Adipose tissue (tissue), 3 donors: ENCODE data around the gene C5orf52. TPM values are rescaled to one million over a fixed set of nuclear protein-coding genes. Genes with fewer than 3 reads are reported as not detected.
"Not testable (repeated sequence)": the region's sequence is repeated elsewhere in the genome, so short reads cannot be mapped to it uniquely, and the experiment has no call there.

Experiments used
- H3K27ac ChIP-seq: one replicate; pipeline ENCODE4 v1.5.1; 2013; ENCODE audit warnings: low read depth, low read length
- WGBS, 3 donors: extraction: QIAGEN DNeasy Blood & Tissue Kit; methylation state at CpG; one replicate each; pipeline ENCODE4 v1.1.7; 2013; 5-methylcytosine and 5-hydroxymethylcytosine counted together
- polyA plus RNA-seq, 3 donors: library from polyadenylated mRNA; stranded (reverse); fragments of 200-250 nt; gene quantifications; one replicate each; pipeline ENCODE4 v1.2.3, GENCODE V29; 2013
- donor health status: healthy with polysubstance abuse.
- donor health status: Bipolar disorder and iron deficiency.
- donor health status: healthy.

The C5orf52 gene
- polyA plus RNA-seq, 3 donors = not detected

DNA sequence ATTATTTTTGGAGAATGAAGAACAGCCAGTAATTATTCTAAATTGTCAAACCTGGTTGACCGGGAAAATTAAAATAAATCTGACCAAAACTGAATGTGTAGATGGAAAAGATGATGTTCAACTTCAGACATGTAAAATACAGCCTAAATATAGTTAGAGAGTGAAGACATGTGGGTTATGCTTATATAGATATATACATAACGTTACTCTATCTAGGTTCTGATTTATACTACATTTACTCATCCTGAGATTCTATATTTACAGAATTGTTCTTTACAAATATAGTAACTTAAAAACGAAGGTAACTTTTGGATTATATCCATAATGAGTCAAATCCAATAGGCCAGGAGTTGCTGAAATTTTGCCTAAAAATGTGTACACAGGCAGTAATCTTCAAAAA is 39.1 kb downstream of the C5orf52 start:
- H3K27ac ChIP-seq = no peak overlapping the region
- 74 to 81% (median 76%) methylated on average over 3 of the region's 3 CpGs for WGBS, 3 donors

DNA sequence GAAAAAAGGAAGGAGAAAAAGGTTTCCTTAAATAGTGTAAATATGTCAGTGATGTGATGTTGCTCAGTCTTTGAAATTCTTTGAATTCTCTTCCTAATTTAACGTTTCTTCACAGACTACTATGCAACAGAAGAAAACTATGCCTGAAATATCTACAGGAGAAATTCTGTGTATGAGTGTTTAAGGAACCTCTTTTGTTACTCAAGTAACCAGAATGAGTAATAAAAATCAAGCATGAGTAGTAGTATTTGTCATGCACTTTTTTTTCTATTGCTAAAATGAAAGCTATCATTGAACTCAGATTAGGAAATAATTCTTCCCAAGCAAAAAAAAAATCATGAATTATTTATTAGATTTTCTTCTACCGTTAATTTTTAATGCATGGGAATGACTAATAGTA is 39.5 kb downstream of the C5orf52 start:
- no peak overlapping the region for H3K27ac ChIP-seq
- WGBS, 3 donors = 50 to 61% (median 50%) methylated on average over 2 of the region's 2 CpGs

DNA sequence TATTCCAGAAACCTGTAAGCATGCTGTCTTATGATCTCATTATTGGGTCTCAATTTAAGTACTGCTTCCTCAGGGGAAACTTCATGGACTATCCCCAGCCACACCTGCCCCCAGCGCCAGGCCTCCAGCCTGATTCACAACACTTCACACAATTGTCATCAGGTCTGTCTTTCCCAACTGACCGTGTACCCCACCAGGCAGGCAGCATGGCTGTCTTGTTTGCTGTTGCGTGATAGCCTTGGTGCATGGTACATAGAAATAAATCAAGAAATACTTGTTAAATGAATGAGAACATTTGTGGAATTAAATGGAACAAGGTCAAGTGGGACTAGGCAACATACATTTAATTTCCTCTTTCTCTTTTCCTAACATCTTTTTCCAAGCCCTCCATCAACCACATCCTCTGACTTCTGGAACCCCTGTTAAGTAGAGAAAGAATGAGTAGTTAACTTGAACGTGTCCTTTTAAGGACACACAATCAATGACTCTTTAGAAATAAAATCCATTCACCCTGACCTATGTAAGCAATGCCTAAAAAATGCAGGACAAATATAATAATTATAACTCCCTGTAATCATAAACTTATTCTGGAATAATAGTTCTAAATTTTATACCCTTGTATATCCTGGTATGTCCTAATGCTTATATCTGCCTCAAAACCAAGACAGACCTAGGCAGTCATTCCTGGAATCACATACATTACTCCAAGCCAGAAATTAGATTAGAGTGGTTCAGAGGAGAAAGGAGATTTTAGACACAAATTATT is 42.7 kb downstream of the C5orf52 start:
- no peak overlapping the region for H3K27ac ChIP-seq
- 79 to 89% (median 85%) methylated on average over 4 of the region's 4 CpGs for WGBS, 3 donors

DNA sequence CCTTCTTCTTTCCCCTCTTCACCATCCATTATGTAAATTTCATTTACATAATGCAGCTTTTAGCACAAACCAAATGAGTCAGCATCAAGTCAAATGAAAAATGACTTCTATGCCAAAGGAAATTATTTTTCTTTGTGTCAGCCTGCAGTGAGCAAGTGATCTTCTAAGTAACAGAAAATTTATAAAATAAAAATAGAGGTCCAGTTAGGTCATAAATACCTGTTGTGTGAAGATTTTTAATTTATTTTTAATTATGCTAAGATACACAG is 43.2 kb downstream of the C5orf52 start:
- no peak overlapping the region for H3K27ac ChIP-seq

DNA sequence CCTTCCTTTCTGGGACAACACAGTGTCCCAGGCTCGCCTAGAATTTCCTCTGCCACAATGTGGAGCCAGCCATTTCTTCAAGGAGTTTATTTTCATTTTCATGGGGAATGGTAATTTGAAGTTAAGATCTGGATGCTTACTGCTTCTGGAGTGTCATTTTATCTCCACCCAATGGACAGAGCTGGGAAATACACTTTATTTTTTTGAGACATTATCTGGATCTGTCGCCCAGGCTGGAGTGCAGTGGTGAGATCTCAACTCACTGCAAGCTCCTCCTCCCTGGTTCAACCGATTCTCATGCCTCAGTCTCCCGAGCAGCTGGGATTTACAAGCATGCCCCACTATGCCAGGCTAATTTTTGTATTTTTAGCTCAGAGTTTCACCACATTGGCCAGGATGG is 47.2 kb downstream of the C5orf52 start:
- 1 to 10% (median 5%) methylated on average over 4 of the region's 4 CpGs for WGBS, 3 donors
- H3K27ac ChIP-seq = no peak overlapping the region

DNA sequence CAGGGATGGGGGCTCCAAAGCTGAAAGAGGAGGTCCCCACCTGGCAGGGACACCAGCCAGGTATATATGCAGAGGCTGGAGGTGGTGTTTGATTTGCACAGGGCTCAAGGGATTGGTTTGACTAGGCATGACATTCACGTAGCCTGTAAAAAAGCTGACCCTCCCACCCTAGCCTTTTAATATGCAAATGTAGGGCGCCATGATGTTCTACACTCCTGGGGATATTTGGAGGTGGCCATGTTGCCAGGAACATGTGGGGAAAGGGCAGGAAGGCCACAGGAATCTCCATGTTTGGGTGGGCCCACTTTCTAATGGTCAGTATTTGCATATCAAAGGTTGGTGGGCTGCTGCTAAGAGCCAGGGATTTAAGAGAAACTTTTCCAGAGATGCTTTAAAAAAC is 47.9 kb downstream of the C5orf52 start:
- 86 to 95% (median 90%) methylated on average over 2 of the region's 2 CpGs for WGBS, 3 donors
- no peak overlapping the region for H3K27ac ChIP-seq

DNA sequence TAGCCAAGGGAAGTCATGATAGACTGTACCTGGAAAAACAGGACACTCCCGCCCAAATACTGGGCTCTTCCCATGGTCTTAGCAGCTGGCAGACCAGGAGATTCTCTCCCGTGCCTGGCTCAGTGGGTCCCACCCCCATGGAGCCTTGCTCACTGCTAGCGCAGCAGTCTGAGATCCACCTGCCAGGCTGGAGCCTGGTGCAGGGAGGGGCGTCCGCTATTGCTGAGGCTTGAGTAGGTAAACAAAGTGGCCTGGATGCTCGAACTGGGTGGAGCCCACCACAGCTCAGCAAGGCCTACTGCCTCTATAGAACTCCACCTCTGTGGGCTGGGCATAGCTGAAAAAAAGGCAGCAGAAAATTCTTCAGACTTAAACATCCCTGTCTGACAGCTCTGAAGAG is 49.8 kb downstream of the C5orf52 start:
- 85 to 91% (median 87%) methylated on average over 6 of the region's 6 CpGs for WGBS, 3 donors
- no peak overlapping the region for H3K27ac ChIP-seq

DNA sequence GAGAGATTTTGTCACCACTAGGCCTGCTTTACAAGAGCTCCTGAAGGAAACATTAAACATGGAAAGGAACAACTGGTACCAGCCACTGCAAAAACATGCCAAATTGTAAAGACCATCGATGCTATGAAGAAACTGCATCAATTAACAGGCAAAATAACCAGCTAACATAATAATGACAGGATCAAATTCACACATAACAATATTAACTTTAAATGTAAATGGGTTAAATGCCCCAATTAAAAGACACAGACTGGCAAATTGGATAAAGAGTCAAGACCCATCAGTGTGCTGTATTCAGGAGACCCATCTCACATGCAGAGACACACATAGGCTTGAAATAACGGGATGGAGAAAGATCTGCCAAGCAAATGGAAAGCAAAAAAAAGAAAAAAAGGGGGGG is 51.6 kb downstream of the C5orf52 start:
- H3K27ac ChIP-seq = not testable (repeated sequence)
- WGBS, 3 donors = 90 to 98% (median 94%) methylated on average over 2 of the region's 2 CpGs

DNA sequence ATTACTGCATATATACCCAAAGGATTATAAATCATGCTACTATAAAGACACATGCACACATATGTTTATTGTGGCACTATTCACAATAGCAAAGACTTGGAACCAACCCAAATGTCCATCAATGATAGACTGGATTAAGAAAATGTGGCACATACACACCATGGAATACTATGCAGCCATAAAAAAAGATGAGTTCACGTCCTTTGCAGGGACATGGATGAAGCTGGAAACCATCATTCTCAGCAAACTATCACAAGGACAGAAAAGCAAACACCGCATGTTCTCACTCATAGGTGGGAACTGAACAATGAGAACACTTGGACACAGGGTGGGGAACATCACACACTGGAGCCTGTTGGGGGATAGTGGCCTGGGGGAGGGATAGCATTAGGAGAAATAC is 55.3 kb downstream of the C5orf52 start:
- WGBS, 3 donors = 89 to 100% (median 89%) methylated on average over 1 to 2 of the region's 2 CpGs
- not testable (repeated sequence) for H3K27ac ChIP-seq

DNA sequence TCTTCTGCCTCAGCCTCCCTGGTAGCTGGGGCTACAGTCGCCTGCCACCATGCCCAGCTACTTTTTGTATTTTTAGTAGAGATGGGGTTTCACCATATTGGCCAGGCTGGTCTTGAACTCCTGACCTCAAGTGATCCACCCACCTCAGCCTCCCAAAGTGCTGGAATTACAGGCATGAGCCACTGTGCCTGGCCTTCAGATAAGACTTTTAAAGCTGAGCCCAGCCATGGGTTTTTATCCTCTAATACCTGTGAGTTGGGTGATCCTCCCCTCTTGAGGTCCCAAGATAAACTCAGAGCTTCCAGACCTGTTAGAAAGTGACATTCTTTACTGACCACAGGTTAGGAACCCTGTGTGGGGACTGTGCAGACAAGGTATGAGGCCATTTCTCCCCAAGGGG is 56.5 kb downstream of the C5orf52 start:
- not testable (repeated sequence) for H3K27ac ChIP-seq
- 86 to 92% (median 91%) methylated on average over 1 of the region's 1 CpG for WGBS, 3 donors

Other genes starting within 250 kb of the C5orf52 start
- under 1 TPM; 0.02 to 0.30 (median 0.11) TPM for gene NIPAL4, start 211.3 kb upstream of the C5orf52 start, polyA plus RNA-seq
- 1 to 10 TPM in 2 of 3 donors, under 1 TPM in 1; 0.60 to 4.9 (median 2.5) TPM for gene ADAM19, start 95.8 kb upstream of the C5orf52 start, polyA plus RNA-seq
- gene SOX30, start 19.1 kb upstream of the C5orf52 start, polyA plus RNA-seq = under 1 TPM in 2 of 3 donors, not detected in 1; 0.03 to 0.07 TPM
- 10 to 100 TPM in 2 of 3 donors, 1 to 10 TPM in 1; 9.0 to 13.5 (median 11.7) TPM for gene THG1L, start 59.9 kb downstream of the C5orf52 start, polyA plus RNA-seq
- 1 to 10 TPM in 1 of 3 donors, under 1 TPM in 2; 0.82 to 1.4 (median 0.90) TPM for gene LSM11, start 72.2 kb downstream of the C5orf52 start, polyA plus RNA-seq
- gene CLINT1, start 187.6 kb downstream of the C5orf52 start, polyA plus RNA-seq = 10 to 100 TPM; 29.6 to 41.2 (median 29.7) TPM